Osteoblast (primary cell): ENCODE results near the gene CNGA3. TPM values are rescaled to one million over a fixed set of nuclear protein-coding genes. Genes with fewer than 3 reads are reported as not detected.

ENCODE experiments used
- DNase-seq: peaks from one replicate; pipeline ENCODE4 v3.0.0; 2011; ENCODE audit warnings: low spot score, mixed read lengths; ENCODE audit not compliant: insufficient read length; ENCODE audit errors: missing footprints
- H2AFZ ChIP-seq: 2 replicates; pipeline ENCODE4 v1.6.0; 2011; ENCODE audit warnings: mild to moderate bottlenecking, low read length
- H3K27ac ChIP-seq: 2 replicates; pipeline ENCODE4 v1.5.1; 2011; ENCODE audit warnings: mild to moderate bottlenecking, low read depth, low read length, moderate library complexity
- H3K27me3 ChIP-seq: 2 replicates; pipeline ENCODE4 v1.6.0; 2012; ENCODE audit warnings: mild to moderate bottlenecking, control low read depth, inconsistent platforms, low read length, moderate library complexity; ENCODE audit not compliant: insufficient read depth
- H3K36me3 ChIP-seq: 2 replicates; pipeline ENCODE4 v1.5.1; 2011; ENCODE audit warnings: mild to moderate bottlenecking, low read length, control low read depth, moderate library complexity; ENCODE audit not compliant: insufficient read depth
- H3K4me1 ChIP-seq: 2 replicates; pipeline ENCODE4 v1.5.1; 2011; ENCODE audit warnings: mild to moderate bottlenecking, low read length, control low read depth, moderate library complexity; ENCODE audit not compliant: insufficient read depth
- H3K4me2 ChIP-seq: 2 replicates; pipeline ENCODE4 v1.6.0; 2011; ENCODE audit warnings: mild to moderate bottlenecking, low read length; ENCODE audit not compliant: insufficient read depth
- H3K4me3 ChIP-seq: fragments of 200-600 bp; sonication (generic); 3 replicates; pipeline ENCODE4 v1.5.1; 2012; ENCODE audit warnings: mild to moderate bottlenecking, low read length, inconsistent platforms; ENCODE audit not compliant: insufficient read depth
- H3K79me2 ChIP-seq: 2 replicates; pipeline ENCODE4 v1.6.0; 2012; ENCODE audit warnings: mild to moderate bottlenecking, low read length, control low read depth, inconsistent platforms; ENCODE audit not compliant: insufficient read depth
- H3K9me3 ChIP-seq: 2 replicates; pipeline ENCODE4 v1.5.1; 2011; ENCODE audit warnings: low read depth, low read length, control low read depth
- H4K20me1 ChIP-seq: 2 replicates; pipeline ENCODE4 v1.6.0; 2012; ENCODE audit warnings: mild to moderate bottlenecking, low read length, control low read depth; ENCODE audit not compliant: insufficient read depth
- CTCF ChIP-seq: IDR thresholded peaks from 2 replicates; pipeline ENCODE4 v1.5.1; 2011; ENCODE audit warnings: mild to moderate bottlenecking, low read depth, low read length, moderate library complexity; ENCODE audit errors: extremely low read depth
- total RNA-seq: library from RNA; depleted of rRNA; stranded (reverse); fragments of >200 nt; gene quantifications from 2 replicates; pipeline ENCODE4 v1.2.3, GENCODE V29; 2012

The CNGA3 gene
- total RNA-seq, 1 donor, result 0.36 TPM

- no peak for TF ChIP-seq CTCF
- Histone ChIP-seq H3K4me1 (no peaks in the 10 kb centered on the region), H3K27ac (no peak overlapping the region), H3K4me3 (no peak overlapping the region), H3K4me2 (no peak overlapping the region), H3K27me3 (peaks cover 22% of the 10 kb centered on the region), H4K20me1 (no peaks in the 10 kb centered on the region), H3K36me3 (no peaks in the 10 kb centered on the region), H2AFZ (no peak overlapping the region), H3K9me3 (no peaks in the 10 kb centered on the region), H3K79me2 (no peaks in the 10 kb centered on the region)
- no peak for DNase-seq
These were observed 48.4 kb downstream of the CNGA3 start for GRCh38 chr2:98394595-98395153.

GRCh38 chr2:98395977-98396376 lies 49.7 kb downstream of the CNGA3 start:
- Histone ChIP-seq H4K20me1 (no peaks in the 10 kb centered on the region), H3K36me3 (no peaks in the 10 kb centered on the region), H2AFZ (no peak overlapping the region), H3K9me3 (no peaks in the 10 kb centered on the region), H3K4me2 (no peak overlapping the region), H3K27ac (no peak overlapping the region), H3K79me2 (no peaks in the 10 kb centered on the region), H3K27me3 (peaks cover 27% of the 10 kb centered on the region), H3K4me1 (no peaks in the 10 kb centered on the region), H3K4me3 (no peak overlapping the region)
- no peak for TF ChIP-seq CTCF
- DNase-seq, result no peak

- TF ChIP-seq CTCF, result no peak
- Histone ChIP-seq H3K27me3 (peaks cover 30% of the 10 kb centered on the region), H3K27ac (no peak overlapping the region)
These were observed 50.6 kb downstream of the CNGA3 start for GRCh38 chr2:98396745-98397355.

GRCh38 chr2:98399140-98399539 lies 52.9 kb downstream of the CNGA3 start:
- TF ChIP-seq CTCF, result no peak

More at GRCh38 chr2:98396745-98397355, 50.6 kb downstream of the CNGA3 start:
- Histone ChIP-seq H3K4me1 (no peaks in the 10 kb centered on the region), H4K20me1 (no peaks in the 10 kb centered on the region), H3K4me2 (no peak overlapping the region), H3K9me3 (no peaks in the 10 kb centered on the region), H3K36me3 (no peaks in the 10 kb centered on the region), H3K4me3 (no peak overlapping the region), H3K79me2 (no peaks in the 10 kb centered on the region), H2AFZ (no peak overlapping the region)
- no peak for DNase-seq

More at GRCh38 chr2:98399140-98399539, 52.9 kb downstream of the CNGA3 start:
- Histone ChIP-seq H3K4me3 (no peak overlapping the region), H4K20me1 (no peaks in the 10 kb centered on the region), H3K36me3 (no peaks in the 10 kb centered on the region), H3K27me3 (peaks cover 39% of the 10 kb centered on the region), H2AFZ (no peak overlapping the region), H3K9me3 (no peaks in the 10 kb centered on the region), H3K27ac (no peak overlapping the region), H3K4me1 (no peaks in the 10 kb centered on the region), H3K79me2 (no peaks in the 10 kb centered on the region), H3K4me2 (no peak overlapping the region)
- DNase-seq, result no peak
